SK-N-SH treated with all-trans-retinoic acid at 6 μM for 48 hours (cell line): ENCODE measurements around the gene C19orf67.

ENCODE experiments used
- ATAC-seq: fragments of 200-7000 bp; cut with Tn5 transposase; 3 replicates; pipeline ENCODE4 v1.9.1; 2020; ENCODE audit warnings: mild to moderate bottlenecking, moderate library complexity
- ARNTL ChIP-seq: fragments of 450-650 bp; formaldehyde crosslinking; IDR thresholded peaks from 2 replicates; pipeline ENCODE4 v1.5.0; 2020; ENCODE audit warnings: low read depth, mild to moderate bottlenecking, moderate library complexity, borderline replicate concordance
- BACH2 ChIP-seq: fragments of 250-450 bp; sonication (Bioruptor Pico); IDR thresholded peaks from 2 replicates; pipeline ENCODE4 v1.9.0; 2021; ENCODE audit warnings: mild to moderate bottlenecking, borderline replicate concordance
- CSDC2 ChIP-seq: fragments of 250-450 bp; sonication (Bioruptor Pico); IDR thresholded peaks from 2 replicates; pipeline ENCODE4 v1.5.0; 2020; ENCODE audit warnings: mild to moderate bottlenecking, moderate library complexity
- CSRNP3 ChIP-seq: fragments of 250-450 bp; sonication (Bioruptor Pico); IDR thresholded peaks from 2 replicates; pipeline ENCODE4 v1.5.1; 2021; ENCODE audit warnings: mild to moderate bottlenecking, moderate library complexity
- ESRRG ChIP-seq: fragments of 250-450 bp; sonication (Bioruptor Pico); IDR thresholded peaks from 2 replicates; pipeline ENCODE4 v1.6.1; 2021; ENCODE audit warnings: mild to moderate bottlenecking
- GLIS3 ChIP-seq: fragments of 250-450 bp; sonication (Bioruptor Pico); IDR thresholded peaks from 2 replicates; pipeline ENCODE4 v1.5.0; 2020; ENCODE audit warnings: mild to moderate bottlenecking, moderate library complexity
- ISL1 ChIP-seq: fragments of 250-450 bp; sonication (Bioruptor Pico); IDR thresholded peaks from 2 replicates; pipeline ENCODE4 v2.1.2; 2022; ENCODE audit warnings: mild to moderate bottlenecking, moderate library complexity
- OSR1 ChIP-seq: fragments of 250-450 bp; sonication (Bioruptor Pico); IDR thresholded peaks from 2 replicates; pipeline ENCODE4 v1.8.0; 2022; ENCODE audit warnings: moderate library complexity, mild to moderate bottlenecking, inconsistent platforms
- PATZ1 ChIP-seq: fragments of 250-450 bp; sonication (Bioruptor Pico); IDR thresholded peaks from 2 replicates; pipeline ENCODE4 v1.8.0; 2020; ENCODE audit warnings: mild to moderate bottlenecking, moderate library complexity, borderline replicate concordance
- POU6F1 ChIP-seq: fragments of 250-450 bp; sonication (Bioruptor Pico); IDR thresholded peaks from 2 replicates; pipeline ENCODE4 v1.8.0; 2021; ENCODE audit warnings: low read depth, mild to moderate bottlenecking, moderate library complexity, borderline replicate concordance
- PPARA ChIP-seq: fragments of 250-450 bp; sonication (Bioruptor Pico); IDR thresholded peaks from 2 replicates; pipeline ENCODE4 v1.5.0; 2020; ENCODE audit warnings: mild to moderate bottlenecking, borderline replicate concordance
- RARB ChIP-seq: fragments of 250-450 bp; sonication (Bioruptor Pico); IDR thresholded peaks from 2 replicates; pipeline ENCODE4 v1.8.0; 2021; ENCODE audit warnings: mild to moderate bottlenecking, moderate library complexity
- SNAI2 ChIP-seq: fragments of 250-450 bp; sonication (Bioruptor Pico); IDR thresholded peaks from 2 replicates; pipeline ENCODE4 v1.5.0; 2020; ENCODE audit warnings: mild to moderate bottlenecking, moderate library complexity
- TCF4 ChIP-seq: fragments of 250-450 bp; sonication (Bioruptor Pico); IDR thresholded peaks from 2 replicates; pipeline ENCODE4 v1.8.0; 2021; ENCODE audit warnings: mild to moderate bottlenecking, moderate library complexity, borderline replicate concordance
- TOX ChIP-seq: fragments of 250-450 bp; sonication (Bioruptor Pico); IDR thresholded peaks from 2 replicates; pipeline ENCODE4 v1.8.0; 2021; ENCODE audit warnings: mild to moderate bottlenecking, moderate library complexity, borderline replicate concordance
- TSHZ2 ChIP-seq: fragments of 250-450 bp; sonication (Bioruptor Pico); IDR thresholded peaks from 2 replicates; pipeline ENCODE4 v1.5.0; 2020; ENCODE audit warnings: mild to moderate bottlenecking, moderate library complexity
- ZFP3 ChIP-seq: fragments of 250-450 bp; sonication (Bioruptor Pico); IDR thresholded peaks from 2 replicates; pipeline ENCODE4 v1.5.0; 2020; ENCODE audit warnings: mild to moderate bottlenecking, moderate library complexity
- ZNF565 ChIP-seq: fragments of 450-650 bp; formaldehyde crosslinking; conservative IDR thresholded peaks from 2 replicates; pipeline ENCODE4 v1.5.0; 2020; ENCODE audit warnings: low read depth, mild to moderate bottlenecking, moderate library complexity
- ZNF70 ChIP-seq: fragments of 450-650 bp; formaldehyde crosslinking; IDR thresholded peaks from 2 replicates; pipeline ENCODE4 v1.5.0; 2020; ENCODE audit warnings: mild to moderate bottlenecking, moderate library complexity
- ZNF8 ChIP-seq: fragments of 450-650 bp; formaldehyde crosslinking; IDR thresholded peaks from 2 replicates; pipeline ENCODE4 v1.5.0; 2020; ENCODE audit warnings: mild to moderate bottlenecking, moderate library complexity

C19orf67 gene

GRCh38 chr19:14107581-14108461 is 22.2 kb upstream of the C19orf67 start:
- peak; percentile 68 for ATAC-seq
- TF ChIP-seq SNAI2 (CRISPR knock-in tag) (no peak), ZNF8 (no peak), OSR1 (CRISPR knock-in tag) (no peak), POU6F1 (CRISPR knock-in tag) (no peak), TCF4 (CRISPR knock-in tag) (no peak), BACH2 (CRISPR knock-in tag) (no peak), TSHZ2 (CRISPR knock-in tag) (no peak), CSDC2 (no peak), GLIS3 (no peak), ESRRG (CRISPR knock-in tag) (no peak)

GRCh38 chr19:14106840-14107239 is 21.3 kb upstream of the C19orf67 start:
- TF ChIP-seq CSRNP3 (CRISPR knock-in tag) (no peak), OSR1 (CRISPR knock-in tag) (no peak), CSDC2 (no peak), ZNF70 (no peak), ZFP3 (CRISPR knock-in tag) (no peak), POU6F1 (CRISPR knock-in tag) (no peak), TOX (CRISPR knock-in tag) (no peak), ESRRG (CRISPR knock-in tag) (no peak), PATZ1 (CRISPR knock-in tag) (no peak), ARNTL (no peak), TCF4 (CRISPR knock-in tag) (no peak), ISL1 (CRISPR knock-in tag) (no peak), TSHZ2 (CRISPR knock-in tag) (no peak), ZNF565 (CRISPR knock-in tag) (no peak), GLIS3 (no peak), PPARA (no peak), SNAI2 (CRISPR knock-in tag) (no peak), RARB (CRISPR knock-in tag) (no peak)
- ATAC-seq = no peak
